HepG2 (cell line): ENCODE results near the gene NOS1AP. TPM values are rescaled to one million over a fixed set of nuclear protein-coding genes. Genes with fewer than 3 reads are reported as not detected.
A peak's percentile ranks its signal among the peaks of the same experiment; 100 is the strongest.

Experiments
- ATAD3A ChIP-seq: sonication (generic); formaldehyde crosslinking; IDR thresholded peaks from 2 replicates; pipeline ENCODE4 v1.4.0; 2020; ENCODE audit warnings: missing genetic modification reagents
- HDAC1 ChIP-seq: sonication (generic); formaldehyde crosslinking; IDR thresholded peaks from 2 replicates; pipeline ENCODE4 v1.5.1; 2020; ENCODE audit warnings: mild to moderate bottlenecking, missing genetic modification reagents
- KDM6A ChIP-seq: IDR thresholded peaks from 2 replicates; pipeline ENCODE4 v1.6.1; 2016; ENCODE audit warnings: low read depth
- MIER3 ChIP-seq: IDR thresholded peaks from 2 replicates; pipeline ENCODE4 v1.6.1; 2016; ENCODE audit warnings: missing compliant biosample characterization, borderline replicate concordance
- MYNN ChIP-seq: sonication (generic); formaldehyde crosslinking; IDR thresholded peaks from 2 replicates; pipeline ENCODE4 v1.4.0; 2020; ENCODE audit warnings: mild to moderate bottlenecking, low read depth, missing genetic modification reagents
- RCOR2 ChIP-seq: IDR thresholded peaks from 2 replicates; pipeline ENCODE4 v1.6.1; 2016; ENCODE audit warnings: missing biosample characterization, missing genetic modification reagents
- RFX1 ChIP-seq: fragments of 450-650 bp; IDR thresholded peaks from 2 replicates; pipeline ENCODE4 v1.6.1; 2017
- SALL2 ChIP-seq: sonication (generic); formaldehyde crosslinking; IDR thresholded peaks from 2 replicates; pipeline ENCODE4 v1.8.1; 2023; ENCODE audit warnings: mild to moderate bottlenecking, missing genetic modification reagents, inconsistent platforms
- SP1 ChIP-seq, 2 experiments: fragments of 450-650 bp in 1 of 2; sonication (generic) in 1 of 2; formaldehyde crosslinking in 1 of 2; IDR thresholded peaks; 2 replicates each; pipeline versions ENCODE4 v1.4.0 to v1.6.1; 2016 to 2020; ENCODE audit warnings: missing genetic modification reagents in 1 of 2
- ZBTB7A ChIP-seq: sonication (generic); formaldehyde crosslinking; IDR thresholded peaks from 2 replicates; pipeline ENCODE4 v1.8.0; 2022; ENCODE audit warnings: mild to moderate bottlenecking, missing genetic modification reagents
- ZNF274 ChIP-seq: sonication (generic); formaldehyde crosslinking; IDR thresholded peaks from 2 replicates; pipeline ENCODE4 v1.5.1; 2020; ENCODE audit warnings: mild to moderate bottlenecking, missing genetic modification reagents
- ZNF3 ChIP-seq: IDR thresholded peaks from 2 replicates; pipeline ENCODE4 v1.7.0; 2017; ENCODE audit warnings: inconsistent platforms
- ZNF619 ChIP-seq: sonication (generic); formaldehyde crosslinking; IDR thresholded peaks from 2 replicates; pipeline ENCODE4 v1.4.0; 2020; ENCODE audit warnings: mild to moderate bottlenecking, missing genetic modification reagents
- polyA plus RNA-seq, 8 experiments: library from polyadenylated mRNA; depleted of rRNA in 3 of 8; stranded (reverse) in 7 of 8; unstranded in 1 of 8; fragments of >200 nt; fragmentation: Illumina TruSeq in 4 of 8; extraction: Trizol in 4 of 8; gene quantifications; 2 replicates each; pipeline versions ENCODE4 v1.2.1 to v1.2.3, GENCODE V29; 2011 to 2016; ENCODE audit warnings: low read depth in 4 of 8, missing spikeins in 1 of 8, mixed read lengths in 1 of 8; ENCODE audit not compliant: insufficient read depth in 1 of 8
- total RNA-seq, 5 experiments: library from RNA; depleted of rRNA; stranded (reverse); fragments of >200 nt; fragmentation: Illumina TruSeq; extraction: Trizol; gene quantifications; 2 replicates each; pipeline ENCODE4 v1.2.3, GENCODE V29; 2016; ENCODE audit warnings: low read depth in 1 of 5
- TF ChIP-seq, protein P1 (sequence below): sonication (generic); formaldehyde crosslinking; IDR thresholded peaks from 2 replicates; pipeline ENCODE4 v1.4.0; 2020; ENCODE audit warnings: missing genetic modification reagents
- TF ChIP-seq, protein P2 (sequence below): sonication (generic); formaldehyde crosslinking; IDR thresholded peaks from 2 replicates; pipeline ENCODE4 v1.4.0; 2020; ENCODE audit warnings: mild to moderate bottlenecking, missing genetic modification reagents
- TF ChIP-seq, protein P3 (sequence below): sonication (generic); formaldehyde crosslinking; IDR thresholded peaks from 2 replicates; pipeline ENCODE4 v1.4.0; 2020; ENCODE audit warnings: missing genetic modification reagents, mild to moderate bottlenecking, borderline replicate concordance
- TF ChIP-seq, protein P4 (sequence below): sonication (generic); formaldehyde crosslinking; IDR thresholded peaks from 2 replicates; pipeline ENCODE4 v1.5.0; 2020; ENCODE audit warnings: mild to moderate bottlenecking, missing genetic modification reagents, borderline replicate concordance
- TF ChIP-seq, protein P5 (sequence below): sonication (generic); formaldehyde crosslinking; IDR thresholded peaks from 2 replicates; pipeline ENCODE4 v1.5.1; 2020; ENCODE audit warnings: missing genetic modification reagents, mild to moderate bottlenecking, borderline replicate concordance

NOS1AP gene
- total and polyA plus RNA-seq, 2 of the 13 experiments (the other 11 are each of a cell fraction or from before 2014, with no cell fraction given): 2.0 to 3.3 TPM

- TF ChIP-seq, protein P1, sequence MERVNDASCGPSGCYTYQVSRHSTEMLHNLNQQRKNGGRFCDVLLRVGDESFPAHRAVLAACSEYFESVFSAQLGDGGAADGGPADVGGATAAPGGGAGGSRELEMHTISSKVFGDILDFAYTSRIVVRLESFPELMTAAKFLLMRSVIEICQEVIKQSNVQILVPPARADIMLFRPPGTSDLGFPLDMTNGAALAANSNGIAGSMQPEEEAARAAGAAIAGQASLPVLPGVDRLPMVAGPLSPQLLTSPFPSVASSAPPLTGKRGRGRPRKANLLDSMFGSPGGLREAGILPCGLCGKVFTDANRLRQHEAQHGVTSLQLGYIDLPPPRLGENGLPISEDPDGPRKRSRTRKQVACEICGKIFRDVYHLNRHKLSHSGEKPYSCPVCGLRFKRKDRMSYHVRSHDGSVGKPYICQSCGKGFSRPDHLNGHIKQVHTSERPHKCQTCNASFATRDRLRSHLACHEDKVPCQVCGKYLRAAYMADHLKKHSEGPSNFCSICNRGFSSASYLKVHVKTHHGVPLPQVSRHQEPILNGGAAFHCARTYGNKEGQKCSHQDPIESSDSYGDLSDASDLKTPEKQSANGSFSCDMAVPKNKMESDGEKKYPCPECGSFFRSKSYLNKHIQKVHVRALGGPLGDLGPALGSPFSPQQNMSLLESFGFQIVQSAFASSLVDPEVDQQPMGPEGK: peak; percentile 74
- TF ChIP-seq RFX1 (no peak), ATAD3A (CRISPR knock-in tag) (no peak), ZNF619 (CRISPR knock-in tag) (no peak), ZNF3 (CRISPR knock-in tag) (no peak; the same call in 1 of the 2 replicates), SALL2 (CRISPR knock-in tag) (peak; percentile 19; the same call in 1 of the 2 replicates), SP1 (IDR thresholded peaks at IDR 0.05) (no peak), SP1 (CRISPR knock-in tag; IDR thresholded peaks at IDR 0.05) (no peak), KDM6A (peak; percentile 73), MYNN (CRISPR knock-in tag) (peak; percentile 66; the same call in 1 of the 2 replicates), MIER3 (peak; percentile 49; the same call in 1 of the 2 replicates), RCOR2 (CRISPR knock-in tag) (peak; percentile 52; the same call in 1 of the 2 replicates), HDAC1 (peak; percentile 76), ZBTB7A (CRISPR knock-in tag) (no peak), ZNF274 (no peak)
- TF ChIP-seq, protein P2, sequence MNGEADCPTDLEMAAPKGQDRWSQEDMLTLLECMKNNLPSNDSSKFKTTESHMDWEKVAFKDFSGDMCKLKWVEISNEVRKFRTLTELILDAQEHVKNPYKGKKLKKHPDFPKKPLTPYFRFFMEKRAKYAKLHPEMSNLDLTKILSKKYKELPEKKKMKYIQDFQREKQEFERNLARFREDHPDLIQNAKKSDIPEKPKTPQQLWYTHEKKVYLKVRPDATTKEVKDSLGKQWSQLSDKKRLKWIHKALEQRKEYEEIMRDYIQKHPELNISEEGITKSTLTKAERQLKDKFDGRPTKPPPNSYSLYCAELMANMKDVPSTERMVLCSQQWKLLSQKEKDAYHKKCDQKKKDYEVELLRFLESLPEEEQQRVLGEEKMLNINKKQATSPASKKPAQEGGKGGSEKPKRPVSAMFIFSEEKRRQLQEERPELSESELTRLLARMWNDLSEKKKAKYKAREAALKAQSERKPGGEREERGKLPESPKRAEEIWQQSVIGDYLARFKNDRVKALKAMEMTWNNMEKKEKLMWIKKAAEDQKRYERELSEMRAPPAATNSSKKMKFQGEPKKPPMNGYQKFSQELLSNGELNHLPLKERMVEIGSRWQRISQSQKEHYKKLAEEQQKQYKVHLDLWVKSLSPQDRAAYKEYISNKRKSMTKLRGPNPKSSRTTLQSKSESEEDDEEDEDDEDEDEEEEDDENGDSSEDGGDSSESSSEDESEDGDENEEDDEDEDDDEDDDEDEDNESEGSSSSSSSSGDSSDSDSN (CRISPR knock-in tag): no peak
- TF ChIP-seq, protein P3, sequence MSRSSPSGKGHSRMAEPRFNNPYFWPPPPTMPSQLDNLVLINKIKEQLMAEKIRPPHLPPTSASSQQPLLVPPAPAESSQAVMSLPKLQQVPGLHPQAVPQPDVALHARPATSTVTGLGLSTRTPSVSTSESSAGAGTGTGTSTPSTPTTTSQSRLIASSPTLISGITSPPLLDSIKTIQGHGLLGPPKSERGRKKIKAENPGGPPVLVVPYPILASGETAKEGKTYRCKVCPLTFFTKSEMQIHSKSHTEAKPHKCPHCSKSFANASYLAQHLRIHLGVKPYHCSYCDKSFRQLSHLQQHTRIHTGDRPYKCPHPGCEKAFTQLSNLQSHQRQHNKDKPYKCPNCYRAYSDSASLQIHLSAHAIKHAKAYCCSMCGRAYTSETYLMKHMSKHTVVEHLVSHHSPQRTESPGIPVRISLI: peak; percentile 52; the same call in 1 of the 2 replicates
- TF ChIP-seq, protein P4, sequence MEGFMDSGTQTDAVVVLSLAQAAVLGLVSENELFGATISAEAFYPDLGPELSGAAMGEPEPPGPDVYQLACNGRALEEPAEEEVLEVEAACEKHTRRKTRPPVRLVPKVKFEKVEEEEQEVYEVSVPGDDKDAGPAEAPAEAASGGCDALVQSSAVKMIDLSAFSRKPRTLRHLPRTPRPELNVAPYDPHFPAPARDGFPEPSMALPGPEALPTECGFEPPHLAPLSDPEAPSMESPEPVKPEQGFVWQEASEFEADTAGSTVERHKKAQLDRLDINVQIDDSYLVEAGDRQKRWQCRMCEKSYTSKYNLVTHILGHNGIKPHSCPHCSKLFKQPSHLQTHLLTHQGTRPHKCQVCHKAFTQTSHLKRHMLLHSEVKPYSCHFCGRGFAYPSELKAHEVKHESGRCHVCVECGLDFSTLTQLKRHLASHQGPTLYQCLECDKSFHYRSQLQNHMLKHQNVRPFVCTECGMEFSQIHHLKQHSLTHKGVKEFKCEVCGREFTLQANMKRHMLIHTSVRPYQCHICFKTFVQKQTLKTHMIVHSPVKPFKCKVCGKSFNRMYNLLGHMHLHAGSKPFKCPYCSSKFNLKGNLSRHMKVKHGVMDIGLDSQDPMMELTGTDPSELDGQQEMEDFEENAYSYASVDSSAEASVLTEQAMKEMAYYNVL (CRISPR knock-in tag): peak; percentile 96
- TF ChIP-seq, protein P5, sequence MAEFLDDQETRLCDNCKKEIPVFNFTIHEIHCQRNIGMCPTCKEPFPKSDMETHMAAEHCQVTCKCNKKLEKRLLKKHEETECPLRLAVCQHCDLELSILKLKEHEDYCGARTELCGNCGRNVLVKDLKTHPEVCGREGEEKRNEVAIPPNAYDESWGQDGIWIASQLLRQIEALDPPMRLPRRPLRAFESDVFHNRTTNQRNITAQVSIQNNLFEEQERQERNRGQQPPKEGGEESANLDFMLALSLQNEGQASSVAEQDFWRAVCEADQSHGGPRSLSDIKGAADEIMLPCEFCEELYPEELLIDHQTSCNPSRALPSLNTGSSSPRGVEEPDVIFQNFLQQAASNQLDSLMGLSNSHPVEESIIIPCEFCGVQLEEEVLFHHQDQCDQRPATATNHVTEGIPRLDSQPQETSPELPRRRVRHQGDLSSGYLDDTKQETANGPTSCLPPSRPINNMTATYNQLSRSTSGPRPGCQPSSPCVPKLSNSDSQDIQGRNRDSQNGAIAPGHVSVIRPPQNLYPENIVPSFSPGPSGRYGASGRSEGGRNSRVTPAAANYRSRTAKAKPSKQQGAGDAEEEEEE (CRISPR knock-in tag): no peak
These were observed 22.4 kb downstream of the NOS1AP start (continued) for GRCh38 chr1:162091681-162092524.
